HL-60 (cell line): ENCODE results near the gene AK8.

Source experiments
- CTCF ChIP-seq: IDR thresholded peaks from one replicate; pipeline ENCODE4 v1.5.1; 2011; ENCODE audit warnings: low read length, control low read depth, inconsistent platforms; ENCODE audit not compliant: insufficient read depth
- POLR2AphosphoS5 ChIP-seq: IDR thresholded peaks from 2 replicates; pipeline ENCODE4 v1.6.1; 2012; ENCODE audit warnings: low read depth
- REST ChIP-seq: IDR thresholded peaks from 2 replicates; pipeline ENCODE4 v1.6.1; 2012; ENCODE audit warnings: low read depth; ENCODE audit not compliant: insufficient replicate concordance
- SPI1 ChIP-seq: IDR thresholded peaks from 2 replicates; pipeline ENCODE4 v1.6.1; 2012; ENCODE audit warnings: low read depth, mild to moderate bottlenecking, borderline replicate concordance

- no peak for TF ChIP-seq CTCF
- TF ChIP-seq POLR2AphosphoS5, result no peak
- TF ChIP-seq REST, result no peak
- no peak for TF ChIP-seq SPI1
Measured at GRCh38 chr9:132838291-132838690, 39.8 kb downstream of the AK8 start.
